Upper lobe of left lung (tissue), 4 donors: Measurements from ENCODE around the gene AACS.

Source experiments
- POLR2AphosphoS5 ChIP-seq, 2 donors: sonication (generic); formaldehyde crosslinking; IDR thresholded peaks; one replicate each; pipeline ENCODE4 v1.5.1; 2017; ENCODE audit warnings: antibody characterized with exemption in 2 of 2
- TF ChIP-seq, protein P1 (sequence below), 6 experiments: fragments of 450-650 bp in 4 of 6; fragments of 200-600 bp in 2 of 6; sonication (generic) in 2 of 6; IDR thresholded peaks; one replicate each; pipeline ENCODE4 v1.5.1; 2016 to 2019; ENCODE audit warnings: antibody characterized with exemption in 6 of 6

GRCh38 chr12:125142601-125143000, 77.4 kb downstream of the AACS start:
- TF ChIP-seq, protein P1, sequence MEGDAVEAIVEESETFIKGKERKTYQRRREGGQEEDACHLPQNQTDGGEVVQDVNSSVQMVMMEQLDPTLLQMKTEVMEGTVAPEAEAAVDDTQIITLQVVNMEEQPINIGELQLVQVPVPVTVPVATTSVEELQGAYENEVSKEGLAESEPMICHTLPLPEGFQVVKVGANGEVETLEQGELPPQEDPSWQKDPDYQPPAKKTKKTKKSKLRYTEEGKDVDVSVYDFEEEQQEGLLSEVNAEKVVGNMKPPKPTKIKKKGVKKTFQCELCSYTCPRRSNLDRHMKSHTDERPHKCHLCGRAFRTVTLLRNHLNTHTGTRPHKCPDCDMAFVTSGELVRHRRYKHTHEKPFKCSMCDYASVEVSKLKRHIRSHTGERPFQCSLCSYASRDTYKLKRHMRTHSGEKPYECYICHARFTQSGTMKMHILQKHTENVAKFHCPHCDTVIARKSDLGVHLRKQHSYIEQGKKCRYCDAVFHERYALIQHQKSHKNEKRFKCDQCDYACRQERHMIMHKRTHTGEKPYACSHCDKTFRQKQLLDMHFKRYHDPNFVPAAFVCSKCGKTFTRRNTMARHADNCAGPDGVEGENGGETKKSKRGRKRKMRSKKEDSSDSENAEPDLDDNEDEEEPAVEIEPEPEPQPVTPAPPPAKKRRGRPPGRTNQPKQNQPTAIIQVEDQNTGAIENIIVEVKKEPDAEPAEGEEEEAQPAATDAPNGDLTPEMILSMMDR (IDR thresholded peaks at IDR 0.05): no peak
- TF ChIP-seq POLR2AphosphoS5 (IDR thresholded peaks at IDR 0.05): no peak
